PFSK-1 (cell line): Measurements from ENCODE around the gene ZBED4.

Experiments used
- FOXP2 ChIP-seq: optimal IDR thresholded peaks from 2 replicates; pipeline ENCODE3; 2011; ENCODE audit warnings: borderline replicate concordance, control low read depth, inconsistent platforms; ENCODE audit not compliant: insufficient read depth; ENCODE audit errors: extremely low read length, extremely low read depth
- POLR2AphosphoS5 ChIP-seq: IDR thresholded peaks from 2 replicates; pipeline ENCODE4 v1.6.1; 2012; ENCODE audit warnings: low read depth, mild to moderate bottlenecking, control low read depth, low read length, moderate library complexity
- SIN3A ChIP-seq: IDR thresholded peaks from 2 replicates; pipeline ENCODE4 v1.6.1; 2012; ENCODE audit warnings: mild to moderate bottlenecking, low read length, moderate library complexity, borderline replicate concordance; ENCODE audit not compliant: insufficient read depth
- TAF1 ChIP-seq: IDR thresholded peaks from 2 replicates; pipeline ENCODE4 v1.6.1; 2012; ENCODE audit warnings: low read length, control low read depth, borderline replicate concordance; ENCODE audit not compliant: insufficient read depth
- TF ChIP-seq, protein P1 (sequence below), 2 experiments: IDR thresholded peaks; 2 replicates each; pipeline versions ENCODE4 v1.6.1 to v1.8.0; 2011 to 2012; ENCODE audit warnings: low read depth in 2 of 2, low read length in 2 of 2, control low read depth in 1 of 2, inconsistent platforms in 1 of 2, mild to moderate bottlenecking in 1 of 2, moderate library complexity in 1 of 2; ENCODE audit not compliant: insufficient read depth in 1 of 2

Gene ZBED4

DNA sequence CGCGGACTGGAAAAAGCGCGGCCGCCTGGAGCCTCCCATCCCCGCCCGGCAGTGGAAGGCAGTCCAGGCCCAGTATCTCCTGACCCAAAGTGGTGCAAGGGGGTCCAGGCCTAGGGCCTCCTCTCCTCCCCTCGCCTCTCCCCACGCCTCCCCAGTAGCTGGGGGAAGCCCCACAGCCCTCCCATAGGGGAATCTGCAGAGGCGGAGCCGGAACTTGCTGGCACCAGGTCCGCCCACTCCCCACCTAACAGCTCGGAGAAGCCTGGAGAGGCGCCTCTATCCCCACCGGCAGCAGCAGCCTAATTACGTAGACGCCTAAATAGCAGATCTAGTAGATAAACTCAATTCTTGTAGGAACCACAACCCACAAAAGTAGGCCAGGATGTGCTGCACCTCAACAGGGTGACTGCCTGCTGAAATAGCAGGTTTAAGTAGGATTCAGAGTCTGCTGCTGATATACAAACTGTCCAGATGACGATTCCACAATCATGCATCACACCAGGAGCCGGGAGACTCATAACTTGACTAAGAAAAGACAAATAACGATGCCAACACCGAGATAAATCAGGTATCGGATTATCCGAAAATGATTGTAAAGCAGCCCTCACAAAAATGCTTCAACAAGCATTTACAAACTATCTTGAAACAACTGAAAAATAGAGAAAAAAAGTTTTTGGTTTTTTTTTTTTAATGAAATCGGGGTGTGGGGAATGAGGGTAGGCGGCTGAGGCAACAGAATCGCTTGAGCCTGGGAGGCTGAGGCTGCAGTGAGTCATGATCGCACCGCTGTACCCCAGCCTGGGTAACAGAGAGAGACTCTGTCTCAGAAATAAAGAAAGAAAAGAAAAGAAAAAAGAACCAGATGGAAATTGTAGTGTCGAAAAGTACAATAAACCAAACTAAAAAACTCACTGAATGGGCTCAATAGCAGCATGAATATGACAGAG lies 14.6 kb upstream of the ZBED4 start:
- TF ChIP-seq SIN3A (no peak), FOXP2 (no peak), TAF1 (no peak), POLR2AphosphoS5 (no peak)
- TF ChIP-seq, protein P1, sequence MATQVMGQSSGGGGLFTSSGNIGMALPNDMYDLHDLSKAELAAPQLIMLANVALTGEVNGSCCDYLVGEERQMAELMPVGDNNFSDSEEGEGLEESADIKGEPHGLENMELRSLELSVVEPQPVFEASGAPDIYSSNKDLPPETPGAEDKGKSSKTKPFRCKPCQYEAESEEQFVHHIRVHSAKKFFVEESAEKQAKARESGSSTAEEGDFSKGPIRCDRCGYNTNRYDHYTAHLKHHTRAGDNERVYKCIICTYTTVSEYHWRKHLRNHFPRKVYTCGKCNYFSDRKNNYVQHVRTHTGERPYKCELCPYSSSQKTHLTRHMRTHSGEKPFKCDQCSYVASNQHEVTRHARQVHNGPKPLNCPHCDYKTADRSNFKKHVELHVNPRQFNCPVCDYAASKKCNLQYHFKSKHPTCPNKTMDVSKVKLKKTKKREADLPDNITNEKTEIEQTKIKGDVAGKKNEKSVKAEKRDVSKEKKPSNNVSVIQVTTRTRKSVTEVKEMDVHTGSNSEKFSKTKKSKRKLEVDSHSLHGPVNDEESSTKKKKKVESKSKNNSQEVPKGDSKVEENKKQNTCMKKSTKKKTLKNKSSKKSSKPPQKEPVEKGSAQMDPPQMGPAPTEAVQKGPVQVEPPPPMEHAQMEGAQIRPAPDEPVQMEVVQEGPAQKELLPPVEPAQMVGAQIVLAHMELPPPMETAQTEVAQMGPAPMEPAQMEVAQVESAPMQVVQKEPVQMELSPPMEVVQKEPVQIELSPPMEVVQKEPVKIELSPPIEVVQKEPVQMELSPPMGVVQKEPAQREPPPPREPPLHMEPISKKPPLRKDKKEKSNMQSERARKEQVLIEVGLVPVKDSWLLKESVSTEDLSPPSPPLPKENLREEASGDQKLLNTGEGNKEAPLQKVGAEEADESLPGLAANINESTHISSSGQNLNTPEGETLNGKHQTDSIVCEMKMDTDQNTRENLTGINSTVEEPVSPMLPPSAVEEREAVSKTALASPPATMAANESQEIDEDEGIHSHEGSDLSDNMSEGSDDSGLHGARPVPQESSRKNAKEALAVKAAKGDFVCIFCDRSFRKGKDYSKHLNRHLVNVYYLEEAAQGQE (IDR thresholded peaks at IDR 0.05; ENCODE audit: insufficient read depth in 1 of 2, low read depth in 2 of 2, low read length in 2 of 2) = no peak

DNA sequence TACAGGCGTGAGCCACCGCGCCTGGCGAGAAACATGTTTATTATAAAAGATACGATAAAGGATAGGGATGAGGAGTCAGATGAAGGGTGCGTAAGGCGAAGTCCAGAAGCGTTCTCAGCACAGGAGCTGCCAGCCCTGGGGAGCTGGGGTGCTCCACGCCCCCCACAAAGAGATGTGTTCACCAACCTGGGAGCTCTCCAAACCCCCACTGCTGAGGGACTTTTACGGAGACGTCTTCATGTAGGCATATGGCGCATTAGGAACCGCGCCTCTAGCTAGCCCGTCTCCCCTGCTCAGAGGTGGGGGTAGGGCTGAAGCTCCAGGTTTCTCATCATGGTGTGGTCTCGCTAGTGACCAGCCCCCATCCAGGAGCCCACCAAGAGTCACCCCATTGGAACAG lies 8.4 kb upstream of the ZBED4 start:
- TF ChIP-seq POLR2AphosphoS5 (no peak), SIN3A (no peak), TAF1 (no peak), FOXP2 (no peak)
- TF ChIP-seq, protein P1 (IDR thresholded peaks at IDR 0.05; ENCODE audit: insufficient read depth in 1 of 2, low read depth in 2 of 2, low read length in 2 of 2) = no peak

DNA sequence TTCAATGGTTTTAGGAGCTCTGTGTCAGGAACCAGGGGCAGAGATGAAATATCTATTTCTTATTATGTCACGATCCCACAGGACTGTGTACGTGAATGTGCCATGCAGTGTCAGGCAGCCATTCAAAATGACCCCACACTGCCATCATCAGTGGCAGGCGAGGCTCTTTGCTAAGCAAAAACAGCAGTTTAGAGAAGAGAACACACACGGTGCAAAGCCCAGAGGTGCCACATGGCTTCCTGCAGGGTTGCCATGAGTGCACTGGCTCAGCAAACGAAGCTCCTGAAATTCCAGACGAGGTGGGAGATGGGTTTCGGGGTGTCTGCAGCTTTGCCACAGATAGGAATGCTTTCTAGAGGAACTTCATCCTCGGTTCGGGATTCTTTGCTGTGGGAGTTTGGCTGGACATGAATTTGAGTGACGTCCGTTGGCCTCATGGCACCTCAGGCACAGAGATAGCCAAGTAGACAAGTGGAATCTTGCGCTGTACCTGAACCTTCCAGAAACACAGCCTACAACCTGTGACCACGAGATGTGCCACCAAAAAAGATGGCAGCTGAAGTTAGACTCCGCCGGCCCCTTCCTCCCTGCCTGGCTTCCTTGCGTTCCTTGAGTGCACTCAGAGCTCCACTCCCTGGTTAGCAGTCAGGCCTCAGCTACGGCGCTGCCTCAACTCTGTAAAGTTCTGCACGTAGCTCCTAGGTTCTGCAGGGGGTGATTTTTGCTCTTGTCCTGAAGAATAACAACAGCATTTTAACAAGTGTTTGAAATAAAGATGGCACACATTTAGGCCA lies 7.8 kb upstream of the ZBED4 start:
- TF ChIP-seq SIN3A (no peak), TAF1 (no peak), FOXP2 (no peak), POLR2AphosphoS5 (no peak)
- TF ChIP-seq, protein P1 (IDR thresholded peaks at IDR 0.05; ENCODE audit: insufficient read depth in 1 of 2, low read depth in 2 of 2, low read length in 2 of 2) = no peak

DNA sequence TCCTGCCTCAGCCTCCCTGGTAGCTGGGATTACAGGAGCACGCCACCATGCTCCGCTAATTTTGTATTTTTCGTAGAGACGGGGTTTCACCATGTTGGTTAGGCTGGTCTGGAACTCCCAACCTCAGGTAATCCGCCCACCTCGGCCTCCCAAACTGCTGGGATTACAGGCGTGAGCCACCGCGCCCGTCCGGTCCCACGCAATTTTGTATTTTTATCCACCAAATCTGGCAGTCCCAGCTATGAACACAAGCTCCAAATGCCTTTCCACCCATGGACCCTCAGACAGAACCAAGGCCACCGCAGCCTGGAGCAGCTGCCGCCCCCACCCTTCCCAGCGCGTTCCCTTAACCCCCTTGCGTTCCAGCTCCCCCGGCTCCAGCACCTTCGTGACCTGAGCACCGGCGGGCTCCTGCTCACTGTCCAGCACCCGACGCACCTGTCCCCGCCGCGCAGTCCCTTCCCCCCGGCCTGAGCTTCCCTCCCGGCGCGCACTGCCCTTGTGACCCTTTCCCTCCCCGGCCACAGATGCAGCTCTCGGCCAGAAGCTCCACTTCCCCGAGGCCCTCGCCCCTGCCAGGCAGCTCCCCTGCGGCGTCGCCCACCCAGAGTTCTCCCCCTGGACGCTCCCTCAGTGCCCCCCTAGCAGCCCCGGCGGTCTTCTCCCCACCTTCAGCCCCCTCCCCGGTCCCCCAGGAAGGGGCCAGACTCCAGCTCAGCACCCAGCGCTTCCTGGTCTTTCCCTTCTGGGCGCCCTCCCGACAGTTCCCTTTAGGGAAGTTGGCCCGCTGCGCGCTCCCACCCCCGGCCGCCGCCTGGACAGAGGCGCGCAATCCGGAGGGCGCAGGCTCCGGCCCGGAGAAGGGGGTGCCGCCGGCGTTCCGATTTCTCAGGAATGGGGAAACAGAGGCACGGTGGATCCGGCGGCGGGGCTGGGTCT lies 5.6 kb upstream of the ZBED4 start:
- no peak for TF ChIP-seq SIN3A
- TF ChIP-seq FOXP2 = no peak
- no peak for TF ChIP-seq POLR2AphosphoS5
- no peak for TF ChIP-seq TAF1
- TF ChIP-seq, protein P1 (IDR thresholded peaks at IDR 0.05; ENCODE audit: insufficient read depth in 1 of 2, low read depth in 2 of 2, low read length in 2 of 2) = no peak
